Tongue (tissue), 2 donors: Measurements from ENCODE around the gene NTRK2. TPM values are rescaled to one million over a fixed set of nuclear protein-coding genes. Genes with fewer than 3 reads are reported as not detected.
"Not testable (repeated sequence)": the region's sequence is repeated elsewhere in the genome, so short reads cannot be mapped to it uniquely, and the experiment has no call there.

Experiments
- DNase-seq: peaks from one replicate; pipeline ENCODE4 v3.0.0-alpha.2; 2015
- total RNA-seq: library from RNA; depleted of rRNA; stranded (reverse); fragments of >200 nt; gene quantifications from one replicate; pipeline ENCODE4 v1.2.3, GENCODE V29; 2014

Gene NTRK2
- total RNA-seq, 1 donor from 2014 or later = 60.3 TPM

GRCh38 chr9:84893419-84894128 lies 224.0 kb downstream of the NTRK2 start:
- DNase-seq = no peak

- DNase-seq = no peak
Observed at GRCh38 chr9:84894859-84895258, 225.3 kb downstream of the NTRK2 start.

GRCh38 chr9:84897362-84898094 lies 228.0 kb downstream of the NTRK2 start:
- no peak for DNase-seq

- no peak for DNase-seq
Observed at GRCh38 chr9:84898188-84898587, 228.7 kb downstream of the NTRK2 start.

GRCh38 chr9:84898618-84899017 lies 229.1 kb downstream of the NTRK2 start:
- DNase-seq = not testable (repeated sequence)

- DNase-seq = no peak
Observed at GRCh38 chr9:84899326-84899725, 229.8 kb downstream of the NTRK2 start.

- no peak for DNase-seq
Observed at GRCh38 chr9:84900421-84900820, 230.9 kb downstream of the NTRK2 start.

GRCh38 chr9:84903963-84904362 lies 234.4 kb downstream of the NTRK2 start:
- no peak for DNase-seq

- DNase-seq = no peak
Observed at GRCh38 chr9:84916769-84917168, 247.2 kb downstream of the NTRK2 start.

GRCh38 chr9:84917366-84918070 lies 248.0 kb downstream of the NTRK2 start:
- DNase-seq = peak; percentile 15

- no peak for DNase-seq
Observed at GRCh38 chr9:84919440-84919839, 249.9 kb downstream of the NTRK2 start.

GRCh38 chr9:84921175-84921574 lies 251.6 kb downstream of the NTRK2 start:
- DNase-seq = no peak

- DNase-seq = no peak
Observed at GRCh38 chr9:84922051-84922450, 252.5 kb downstream of the NTRK2 start.

- no peak for DNase-seq
Observed at GRCh38 chr9:84924266-84924665, 254.7 kb downstream of the NTRK2 start.

GRCh38 chr9:84925225-84925872 lies 255.8 kb downstream of the NTRK2 start:
- DNase-seq = no peak

- no peak for DNase-seq
Observed at GRCh38 chr9:84926793-84927192, 257.3 kb downstream of the NTRK2 start.

- no peak for DNase-seq
Observed at GRCh38 chr9:84928419-84928818, 258.9 kb downstream of the NTRK2 start.

GRCh38 chr9:84929068-84929467 lies 259.5 kb downstream of the NTRK2 start:
- DNase-seq = no peak

- DNase-seq = no peak
Observed at GRCh38 chr9:84932915-84933527, 263.5 kb downstream of the NTRK2 start.

- DNase-seq = no peak
Observed at GRCh38 chr9:84935528-84936117, 266.1 kb downstream of the NTRK2 start.

GRCh38 chr9:84937180-84937579 lies 267.7 kb downstream of the NTRK2 start:
- no peak for DNase-seq

GRCh38 chr9:84937581-84937980 lies 268.1 kb downstream of the NTRK2 start:
- DNase-seq = no peak
